ENCODE measurements around the gene CREB3L4. TPM values are rescaled to one million over a fixed set of nuclear protein-coding genes. Genes with fewer than 3 reads are reported as not detected.

CREB3L4 gene
- total and polyA plus RNA-seq, 2 experiments from 2014 or later = 8.6 to 15.1 TPM

DNA sequence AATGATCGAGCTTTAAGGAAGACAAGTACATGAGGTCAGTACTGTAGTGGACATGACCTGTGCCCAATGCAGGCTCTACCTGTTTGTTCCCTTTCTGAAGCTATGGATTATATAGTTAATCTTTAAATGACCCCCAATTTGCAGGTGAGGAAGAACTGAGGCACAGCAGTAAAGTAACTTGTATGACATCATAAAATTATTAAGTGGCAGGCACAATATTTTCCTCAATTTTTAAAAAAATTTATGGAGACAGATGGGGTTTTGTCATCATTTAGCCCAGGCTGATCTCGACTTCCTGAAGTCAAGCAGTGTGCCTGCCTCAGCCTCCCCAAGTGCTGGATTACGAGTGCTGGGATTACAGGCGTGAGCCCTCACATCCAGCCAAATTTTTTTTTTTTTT lies 41.3 kb upstream of the CREB3L4 start:
- Histone ChIP-seq H3K27me3 (no peaks in the 10 kb centered on the region), H4K20me1 (ENCODE audit: insufficient read depth, poor library complexity, severe bottlenecking) (peaks cover 7% of the 10 kb centered on the region), H3K36me3 (replicated peaks; ENCODE audit: insufficient read depth, low read depth) (no peaks in the 10 kb centered on the region), H3K79me2 (peaks cover 8% of the 10 kb centered on the region), H3K9me2 (replicated peaks; ENCODE audit: insufficient read depth) (no peaks in the 10 kb centered on the region), H3K27ac (no peak overlapping the region), H3K4me3 (no peak overlapping the region), H3K4me1 (ENCODE audit: insufficient read depth) (peaks cover 6% of the 10 kb centered on the region), H3K9me3 (ENCODE audit: low read depth) (no peaks in the 10 kb centered on the region), H3K4me2 (no peak overlapping the region), H2AFZ (no peak overlapping the region)
- no peak for DNase-seq (ENCODE audit: low spot score)
- WGBS (ENCODE audit: low lambda C conversion rate, missing lambda C conversion rate) = 87% methylated on average over 4 of the region's 4 CpGs
- TF ChIP-seq EZH2 (IDR thresholded peaks at IDR 0.05; ENCODE audit: borderline replicate concordance) = no peak
- TF ChIP-seq, protein P1, sequence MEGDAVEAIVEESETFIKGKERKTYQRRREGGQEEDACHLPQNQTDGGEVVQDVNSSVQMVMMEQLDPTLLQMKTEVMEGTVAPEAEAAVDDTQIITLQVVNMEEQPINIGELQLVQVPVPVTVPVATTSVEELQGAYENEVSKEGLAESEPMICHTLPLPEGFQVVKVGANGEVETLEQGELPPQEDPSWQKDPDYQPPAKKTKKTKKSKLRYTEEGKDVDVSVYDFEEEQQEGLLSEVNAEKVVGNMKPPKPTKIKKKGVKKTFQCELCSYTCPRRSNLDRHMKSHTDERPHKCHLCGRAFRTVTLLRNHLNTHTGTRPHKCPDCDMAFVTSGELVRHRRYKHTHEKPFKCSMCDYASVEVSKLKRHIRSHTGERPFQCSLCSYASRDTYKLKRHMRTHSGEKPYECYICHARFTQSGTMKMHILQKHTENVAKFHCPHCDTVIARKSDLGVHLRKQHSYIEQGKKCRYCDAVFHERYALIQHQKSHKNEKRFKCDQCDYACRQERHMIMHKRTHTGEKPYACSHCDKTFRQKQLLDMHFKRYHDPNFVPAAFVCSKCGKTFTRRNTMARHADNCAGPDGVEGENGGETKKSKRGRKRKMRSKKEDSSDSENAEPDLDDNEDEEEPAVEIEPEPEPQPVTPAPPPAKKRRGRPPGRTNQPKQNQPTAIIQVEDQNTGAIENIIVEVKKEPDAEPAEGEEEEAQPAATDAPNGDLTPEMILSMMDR (IDR thresholded peaks at IDR 0.05; ENCODE audit: poor library complexity) = no peak
- no peak for TF ChIP-seq EZH2phosphoT487 (IDR thresholded peaks at IDR 0.05; ENCODE audit: low read depth, severe bottlenecking, unreplicated experiment)

DNA sequence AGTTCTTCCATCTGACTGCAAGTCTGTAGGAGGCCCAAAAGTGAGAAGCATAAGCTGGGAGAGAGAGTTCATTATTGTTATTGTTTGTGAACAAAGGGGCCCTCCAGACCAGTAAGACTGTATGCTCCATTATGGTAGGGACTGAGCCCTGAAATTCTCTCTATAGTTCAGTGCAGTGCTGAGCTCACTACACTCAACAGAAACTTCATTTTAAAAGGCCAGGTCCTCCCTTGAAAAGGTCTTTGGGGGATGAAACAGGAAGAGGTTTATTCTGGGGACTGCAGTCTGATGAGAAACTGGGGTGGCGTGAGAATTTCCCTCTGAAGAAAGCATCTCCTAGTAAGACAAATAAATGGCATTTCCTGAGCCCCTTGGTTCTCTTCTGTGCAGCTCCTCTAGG lies 39.5 kb upstream of the CREB3L4 start:
- Histone ChIP-seq H3K9me2 (replicated peaks; ENCODE audit: insufficient read depth) (no peaks in the 10 kb centered on the region), H3K4me3 (no peak overlapping the region), H2AFZ (no peak overlapping the region), H3K4me2 (no peak overlapping the region), H3K4me1 (ENCODE audit: insufficient read depth) (peaks cover 6% of the 10 kb centered on the region), H3K9me3 (ENCODE audit: low read depth) (no peaks in the 10 kb centered on the region), H3K27me3 (no peaks in the 10 kb centered on the region), H4K20me1 (ENCODE audit: insufficient read depth, poor library complexity, severe bottlenecking) (no peaks in the 10 kb centered on the region), H3K79me2 (no peaks in the 10 kb centered on the region), H3K27ac (no peak overlapping the region), H3K36me3 (replicated peaks; ENCODE audit: insufficient read depth, low read depth) (no peaks in the 10 kb centered on the region)
- TF ChIP-seq, protein P1 (IDR thresholded peaks at IDR 0.05; ENCODE audit: poor library complexity) = no peak
- TF ChIP-seq EZH2phosphoT487 (IDR thresholded peaks at IDR 0.05; ENCODE audit: low read depth, severe bottlenecking, unreplicated experiment) (no peak), EZH2 (IDR thresholded peaks at IDR 0.05; ENCODE audit: borderline replicate concordance) (no peak)
- no peak for DNase-seq (ENCODE audit: low spot score)
- 87% methylated on average over 1 of the region's 1 CpG for WGBS (ENCODE audit: low lambda C conversion rate, missing lambda C conversion rate)

DNA sequence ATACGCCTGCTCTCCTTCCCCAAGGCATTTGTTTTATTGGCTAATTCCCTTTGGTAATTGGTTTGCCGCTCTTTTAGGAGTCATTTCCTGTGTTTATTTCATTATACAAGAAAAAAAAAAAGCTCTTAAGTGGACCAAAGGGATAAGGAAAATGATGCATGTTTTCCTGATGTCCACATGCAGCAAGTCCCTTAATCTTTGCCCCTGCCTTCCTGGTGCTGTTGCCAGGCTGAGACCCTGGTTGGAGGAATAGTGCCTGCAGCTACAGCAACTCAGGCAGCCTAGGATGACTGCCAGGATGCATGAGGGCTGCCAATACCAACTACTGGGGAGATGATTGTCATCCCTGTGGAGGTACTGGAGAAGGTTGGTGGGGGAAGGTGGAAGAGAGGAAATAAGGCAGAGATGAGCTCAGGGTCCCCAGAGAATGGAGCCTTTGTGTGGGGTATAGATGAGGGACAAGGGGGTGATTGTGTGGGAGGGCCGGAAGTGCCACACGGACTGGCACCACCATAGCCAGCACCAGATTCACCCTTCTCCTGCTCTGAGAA lies 38.8 kb upstream of the CREB3L4 start:
- Histone ChIP-seq H2AFZ (no peak overlapping the region), H3K79me2 (no peaks in the 10 kb centered on the region)

More for the DNA sequence above, 38.8 kb upstream of the CREB3L4 start:
- Histone ChIP-seq H3K27ac (no peak overlapping the region), H3K9me2 (replicated peaks; ENCODE audit: insufficient read depth) (no peaks in the 10 kb centered on the region), H3K4me3 (no peak overlapping the region), H3K4me1 (ENCODE audit: insufficient read depth) (peaks cover 4% of the 10 kb centered on the region), H3K36me3 (replicated peaks; ENCODE audit: insufficient read depth, low read depth) (no peaks in the 10 kb centered on the region), H4K20me1 (ENCODE audit: insufficient read depth, poor library complexity, severe bottlenecking) (no peaks in the 10 kb centered on the region), H3K4me2 (no peak overlapping the region), H3K27me3 (no peaks in the 10 kb centered on the region), H3K9me3 (ENCODE audit: low read depth) (no peaks in the 10 kb centered on the region)
- peak; percentile 2 for DNase-seq (ENCODE audit: low spot score)
- 78% methylated on average over 4 of the region's 4 CpGs for WGBS (ENCODE audit: low lambda C conversion rate, missing lambda C conversion rate)
- TF ChIP-seq EZH2 (IDR thresholded peaks at IDR 0.05; ENCODE audit: borderline replicate concordance) = no peak
- no peak for TF ChIP-seq EZH2phosphoT487 (IDR thresholded peaks at IDR 0.05; ENCODE audit: low read depth, severe bottlenecking, unreplicated experiment)
- TF ChIP-seq, protein P1 (IDR thresholded peaks at IDR 0.05; ENCODE audit: poor library complexity) = no peak
